SU-DHL-6 (cell line): ENCODE results near the gene TSPAN18.

Experiments
- H2AFZ ChIP-seq: fragments of 200-600 bp; sonication (generic); 2 replicates; pipeline ENCODE4 v1.6.1; 2014; ENCODE audit warnings: low read depth, mild to moderate bottlenecking, moderate library complexity, mixed read lengths, antibody characterized with exemption, low read length; ENCODE audit not compliant: severe bottlenecking
- H3F3A ChIP-seq: fragments of 200-600 bp; shearing (Covaris generic); 2 replicates; pipeline ENCODE4 v1.6.0; 2016; ENCODE audit warnings: antibody characterized with exemption, mild to moderate bottlenecking; ENCODE audit not compliant: insufficient read depth
- H3K27ac ChIP-seq: fragments of 200-600 bp; sonication (generic); 2 replicates; pipeline ENCODE4 v1.5.1; 2016; ENCODE audit warnings: low read depth, mild to moderate bottlenecking, low read length, moderate library complexity, mixed read lengths
- H3K27me3 ChIP-seq: fragments of 200-600 bp; sonication (generic), shearing (Covaris generic); 2 replicates; pipeline ENCODE4 v1.6.0; 2014; ENCODE audit warnings: mild to moderate bottlenecking, low read length
- H3K36me3 ChIP-seq: fragments of 200-600 bp; sonication (generic); 2 replicates; pipeline ENCODE4 v1.6.1; 2014; ENCODE audit warnings: mild to moderate bottlenecking, low read length, mixed read lengths
- H3K4me2 ChIP-seq: fragments of 300-600, 200-600 bp; shearing (Covaris generic), sonication (generic); 2 replicates; pipeline ENCODE4 v1.6.0; 2014; ENCODE audit warnings: low read length, low read depth, mild to moderate bottlenecking; ENCODE audit not compliant: poor library complexity, severe bottlenecking
- H3K4me3 ChIP-seq: fragments of 200-600 bp; sonication (generic); 2 replicates; pipeline ENCODE4 v1.5.1; 2014; ENCODE audit warnings: antibody characterized with exemption, low read length, mild to moderate bottlenecking, mixed read lengths; ENCODE audit not compliant: insufficient read depth, poor library complexity, severe bottlenecking
- H3K79me2 ChIP-seq: fragments of 200-600 bp; sonication (generic); 2 replicates; pipeline ENCODE4 v1.6.1; 2014; ENCODE audit warnings: mild to moderate bottlenecking, low read length, moderate library complexity; ENCODE audit not compliant: insufficient read depth
- H3K9ac ChIP-seq: fragments of 200-600 bp; sonication (generic); 2 replicates; pipeline ENCODE4 v1.7.0; 2014; ENCODE audit warnings: mild to moderate bottlenecking, low read length
- H3K9me2 ChIP-seq: fragments of 200-600 bp; sonication (generic); replicated peaks from 2 replicates; pipeline ENCODE4 v1.6.1; 2014; ENCODE audit warnings: low read length; ENCODE audit not compliant: insufficient read depth
- H3K9me3 ChIP-seq: fragments of 200-600 bp; sonication (generic); 2 replicates; pipeline ENCODE4 v1.6.1; 2014; ENCODE audit warnings: low read length, mixed read lengths; ENCODE audit not compliant: insufficient read depth
- H4K20me1 ChIP-seq: fragments of 200-600 bp; sonication (generic); 2 replicates; pipeline ENCODE4 v1.6.1; 2014; ENCODE audit warnings: low read depth, mild to moderate bottlenecking, antibody characterized with exemption, low read length, moderate library complexity, mixed read lengths
- CTCF ChIP-seq: fragments of 200-600 bp; sonication (generic); IDR thresholded peaks from one replicate; pipeline ENCODE4 v1.5.1; 2017; ENCODE audit warnings: antibody characterized with exemption, mild to moderate bottlenecking, low read length, moderate library complexity; ENCODE audit not compliant: insufficient read depth, poor library complexity, severe bottlenecking
- EZH2phosphoT487 ChIP-seq: fragments of 200-600 bp; sonication (generic), shearing (Covaris generic); conservative IDR thresholded peaks from 2 replicates; pipeline ENCODE4 v1.6.1; 2018; ENCODE audit warnings: mild to moderate bottlenecking, antibody characterized with exemption, low read length, moderate library complexity, mixed read lengths

Gene TSPAN18

DNA sequence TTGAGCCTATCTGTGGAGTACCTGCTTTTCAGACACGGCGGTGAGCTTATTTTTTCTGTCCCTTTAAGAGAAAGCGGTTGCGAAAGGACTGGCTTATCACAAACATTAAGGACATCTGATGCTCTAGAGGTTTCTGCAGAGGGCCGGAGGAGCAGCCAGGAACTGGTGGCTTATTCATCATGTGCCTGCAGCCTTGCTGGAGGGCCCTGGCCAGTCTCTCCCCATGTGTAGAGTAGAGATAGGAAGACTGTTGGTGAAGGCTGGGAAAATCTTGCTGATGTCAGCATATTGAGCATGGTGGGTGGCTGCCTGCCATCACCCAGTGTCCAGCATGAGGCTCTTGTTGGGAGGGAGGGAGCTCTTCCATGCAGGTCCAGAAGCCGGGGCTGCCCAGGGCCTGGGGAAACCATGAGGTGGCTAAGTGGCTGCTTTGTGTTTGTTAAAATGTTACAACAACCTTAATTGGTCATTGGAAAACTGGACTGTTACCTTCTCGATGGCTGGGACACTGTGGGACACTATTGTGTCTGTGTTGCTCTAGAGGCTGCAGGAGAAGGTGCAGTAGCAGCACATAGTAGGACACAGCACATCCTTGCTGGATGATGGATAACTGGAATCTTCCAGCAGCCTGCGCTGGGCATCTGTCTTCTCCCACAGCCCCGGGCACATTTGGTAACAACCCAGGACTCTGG is 54.3 kb downstream of the TSPAN18 start:
- Histone ChIP-seq H3K27me3 (no peaks in the 10 kb centered on the region), H4K20me1 (no peaks in the 10 kb centered on the region), H2AFZ (no peak overlapping the region), H3K4me3 (no peak overlapping the region), H3K9ac (no peak overlapping the region), H3K27ac (no peak overlapping the region), H3K36me3 (no peaks in the 10 kb centered on the region), H3K79me2 (no peaks in the 10 kb centered on the region), H3K9me3 (no peaks in the 10 kb centered on the region), H3K4me2 (no peak overlapping the region), H3F3A (no peaks in the 10 kb centered on the region), H3K9me2 (no peaks in the 10 kb centered on the region)
- TF ChIP-seq EZH2phosphoT487 = no peak
- no peak for TF ChIP-seq CTCF

- no peak for TF ChIP-seq EZH2phosphoT487
- TF ChIP-seq CTCF = no peak
- H3F3A ChIP-seq = no peaks in the 10 kb centered on the region
- H3K27ac ChIP-seq = no peak overlapping the region
- no peaks in the 10 kb centered on the region for H3K27me3 ChIP-seq
- H3K36me3 ChIP-seq = no peaks in the 10 kb centered on the region
- H3K79me2 ChIP-seq = no peaks in the 10 kb centered on the region
- no peak overlapping the region for H2AFZ ChIP-seq
- no peak overlapping the region for H3K4me2 ChIP-seq
- H3K9me2 ChIP-seq = no peaks in the 10 kb centered on the region
- H3K4me3 ChIP-seq = no peak overlapping the region
- H3K9ac ChIP-seq = no peak overlapping the region
- no peaks in the 10 kb centered on the region for H3K9me3 ChIP-seq
- H4K20me1 ChIP-seq = no peaks in the 10 kb centered on the region
Measured at GRCh38 chr11:44781655-44782054, 54.9 kb downstream of the TSPAN18 start.

DNA sequence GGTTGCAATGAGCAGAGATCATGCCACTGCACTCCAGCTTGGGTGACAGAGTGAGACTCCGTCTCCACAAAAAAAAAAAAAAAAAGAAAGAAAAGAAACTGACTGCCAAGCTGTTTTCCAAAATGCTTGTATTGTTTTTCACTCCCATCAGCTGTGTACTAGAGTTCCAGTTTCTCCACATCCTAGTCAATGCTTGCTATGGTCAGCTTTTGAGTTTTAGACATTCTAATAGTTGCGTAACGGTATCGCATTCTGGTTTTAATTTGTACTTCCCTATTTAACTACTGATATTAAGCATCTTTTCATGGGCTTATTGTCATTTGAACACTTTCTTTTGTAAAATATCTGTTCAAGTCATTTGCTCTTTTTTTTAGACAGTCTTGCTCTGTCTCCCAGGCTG is 55.7 kb downstream of the TSPAN18 start:
- H4K20me1 ChIP-seq = no peaks in the 10 kb centered on the region
- H3K79me2 ChIP-seq = no peaks in the 10 kb centered on the region
- no peaks in the 10 kb centered on the region for H3K27me3 ChIP-seq
- no peaks in the 10 kb centered on the region for H3K9me2 ChIP-seq
- no peak overlapping the region for H2AFZ ChIP-seq
- H3K27ac ChIP-seq = no peak overlapping the region
- H3K9ac ChIP-seq = no peak overlapping the region
- TF ChIP-seq CTCF = no peak
- no peak for TF ChIP-seq EZH2phosphoT487
- H3K4me3 ChIP-seq = no peak overlapping the region
- no peak overlapping the region for H3K4me2 ChIP-seq
- H3F3A ChIP-seq = no peaks in the 10 kb centered on the region
- no peaks in the 10 kb centered on the region for H3K9me3 ChIP-seq
- no peaks in the 10 kb centered on the region for H3K36me3 ChIP-seq
